ENCODE measurements around the gene CTXN1. TPM values are rescaled to one million over a fixed set of nuclear protein-coding genes. Genes with fewer than 3 reads are reported as not detected.
A peak's percentile ranks its signal among the peaks of the same experiment; 100 is the strongest.

CTXN1 gene
- total and polyA plus RNA-seq, 8 donors = 0.92 to 58.5 (median 2.2) TPM; not detected in 1

DNA sequence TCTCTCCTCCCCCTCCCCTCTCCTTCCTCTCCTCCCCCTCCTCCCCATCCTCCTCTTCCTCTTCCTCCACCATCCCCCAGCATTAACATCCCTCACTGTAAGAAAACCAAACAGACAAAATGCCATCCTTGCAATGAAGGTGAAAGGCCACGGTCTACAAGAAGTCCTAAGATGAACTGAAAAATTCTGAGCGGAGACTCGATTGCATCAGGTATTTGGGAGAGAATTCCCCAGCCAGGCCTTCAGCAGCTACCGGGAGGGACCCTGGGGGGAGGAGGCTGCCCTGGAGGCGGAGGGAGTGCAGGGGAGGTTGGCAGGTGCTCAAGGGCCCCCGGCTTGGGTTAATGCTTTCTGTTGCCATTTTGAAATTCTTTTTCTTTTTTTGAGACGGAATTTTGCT is 27.6 kb upstream of the CTXN1 start:
- Histone ChIP-seq H3K9me3 (no peaks in the 10 kb centered on the region), H3K27ac (no peak overlapping the region), H3K4me1 (no peaks in the 10 kb centered on the region), H3K27me3 (no peaks in the 10 kb centered on the region), H3K4me3 (no peak overlapping the region), H3K36me3 (peaks cover 0 to 12% (median 9%) of the 10 kb centered on the region in 4 donors)
- intact Hi-C loops (cut with DNase I; ENCODE audit: low total_unique reads) = no loop called here
- DNase-seq = no peak
- 67 to 80% (median 80%) methylated on average over 7 of the region's 7 CpGs for WGBS, 5 donors
- TF ChIP-seq POLR2A (IDR thresholded peaks at IDR 0.05) (no peak), EP300 (IDR thresholded peaks at IDR 0.05) (no peak), POLR2AphosphoS5 (IDR thresholded peaks at IDR 0.05) (no peak)
- TF ChIP-seq, protein P1, sequence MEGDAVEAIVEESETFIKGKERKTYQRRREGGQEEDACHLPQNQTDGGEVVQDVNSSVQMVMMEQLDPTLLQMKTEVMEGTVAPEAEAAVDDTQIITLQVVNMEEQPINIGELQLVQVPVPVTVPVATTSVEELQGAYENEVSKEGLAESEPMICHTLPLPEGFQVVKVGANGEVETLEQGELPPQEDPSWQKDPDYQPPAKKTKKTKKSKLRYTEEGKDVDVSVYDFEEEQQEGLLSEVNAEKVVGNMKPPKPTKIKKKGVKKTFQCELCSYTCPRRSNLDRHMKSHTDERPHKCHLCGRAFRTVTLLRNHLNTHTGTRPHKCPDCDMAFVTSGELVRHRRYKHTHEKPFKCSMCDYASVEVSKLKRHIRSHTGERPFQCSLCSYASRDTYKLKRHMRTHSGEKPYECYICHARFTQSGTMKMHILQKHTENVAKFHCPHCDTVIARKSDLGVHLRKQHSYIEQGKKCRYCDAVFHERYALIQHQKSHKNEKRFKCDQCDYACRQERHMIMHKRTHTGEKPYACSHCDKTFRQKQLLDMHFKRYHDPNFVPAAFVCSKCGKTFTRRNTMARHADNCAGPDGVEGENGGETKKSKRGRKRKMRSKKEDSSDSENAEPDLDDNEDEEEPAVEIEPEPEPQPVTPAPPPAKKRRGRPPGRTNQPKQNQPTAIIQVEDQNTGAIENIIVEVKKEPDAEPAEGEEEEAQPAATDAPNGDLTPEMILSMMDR (IDR thresholded peaks at IDR 0.05) = no peak

DNA sequence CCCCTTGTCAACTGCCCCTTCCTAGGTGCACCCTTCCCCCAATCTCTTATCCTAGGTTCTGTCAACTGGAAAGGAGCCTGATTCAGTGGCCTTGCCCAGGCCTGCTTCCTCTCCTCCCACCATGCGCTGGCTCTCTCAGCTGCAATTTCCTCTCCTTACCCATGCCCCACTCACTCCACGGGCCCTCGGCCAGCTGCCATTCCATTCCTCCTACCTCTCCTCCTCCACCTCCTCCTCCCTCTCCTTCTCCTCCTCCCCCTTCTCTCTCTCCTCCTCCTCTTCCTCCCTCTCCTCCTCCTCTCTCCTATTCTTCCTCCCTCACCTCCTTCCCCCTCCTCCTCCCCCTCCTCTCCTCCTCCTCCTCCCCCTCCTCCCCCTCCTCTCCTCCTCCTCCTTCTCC is 27.1 kb upstream of the CTXN1 start:
- Histone ChIP-seq H3K36me3 (peaks cover 0 to 8% (median 5%) of the 10 kb centered on the region in 4 donors), H3K27ac (no peak overlapping the region), H3K9me3 (no peaks in the 10 kb centered on the region), H3K27me3 (no peaks in the 10 kb centered on the region), H3K4me3 (no peak overlapping the region), H3K4me1 (no peaks in the 10 kb centered on the region)
- WGBS, 5 donors = 29 to 45% (median 35%) methylated on average over 3 of the region's 3 CpGs
- no peak for TF ChIP-seq EP300 (IDR thresholded peaks at IDR 0.05)
- TF ChIP-seq POLR2AphosphoS5 (IDR thresholded peaks at IDR 0.05) = no peak
- TF ChIP-seq, protein P1 (IDR thresholded peaks at IDR 0.05) = no peak
- intact Hi-C loops (cut with DNase I; ENCODE audit: low total_unique reads) = no loop called here
- no peak for DNase-seq

DNA sequence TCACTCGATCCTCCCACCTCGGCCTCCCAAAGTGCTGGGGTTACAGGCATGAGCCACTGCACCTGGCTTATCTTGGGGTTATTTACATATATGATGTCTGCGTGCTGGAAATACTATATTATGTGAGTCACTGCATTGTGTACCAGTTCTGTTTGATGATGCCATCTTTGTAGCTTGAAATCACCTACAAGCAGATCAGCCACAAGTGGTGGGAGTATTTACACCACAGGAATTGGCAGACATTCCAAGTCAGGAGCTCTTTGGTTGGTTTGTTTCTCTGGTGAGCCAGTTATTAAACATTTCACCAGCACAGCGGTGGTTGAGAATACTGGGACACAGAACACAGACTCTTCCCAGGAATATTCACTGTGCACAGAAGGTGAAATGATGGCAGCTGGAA is 22.0 kb upstream of the CTXN1 start:
- Histone ChIP-seq H3K4me1 (peaks cover under 1 to 13% (median 3%) of the 10 kb centered on the region in 4 donors), H3K27ac (no peak overlapping the region), H3K27me3 (no peaks in the 10 kb centered on the region), H3K9me3 (no peaks in the 10 kb centered on the region), H3K4me3 (no peak overlapping the region), H3K36me3 (no peaks in the 10 kb centered on the region)
- WGBS, 5 donors = 82 to 93% (median 86%) methylated on average over 4 of the region's 4 CpGs
- TF ChIP-seq, protein P1 (IDR thresholded peaks at IDR 0.05) = no peak
- TF ChIP-seq EP300 (IDR thresholded peaks at IDR 0.05) (no peak), POLR2A (IDR thresholded peaks at IDR 0.05) (no peak), POLR2AphosphoS5 (IDR thresholded peaks at IDR 0.05) (no peak)
- no peak for DNase-seq
- intact Hi-C loops (cut with DNase I; ENCODE audit: low total_unique reads) = loop anchor here (5.0 kb wide), 1 partner anchor 49 kb away; no protein-coding TSS in a partner anchor

DNA sequence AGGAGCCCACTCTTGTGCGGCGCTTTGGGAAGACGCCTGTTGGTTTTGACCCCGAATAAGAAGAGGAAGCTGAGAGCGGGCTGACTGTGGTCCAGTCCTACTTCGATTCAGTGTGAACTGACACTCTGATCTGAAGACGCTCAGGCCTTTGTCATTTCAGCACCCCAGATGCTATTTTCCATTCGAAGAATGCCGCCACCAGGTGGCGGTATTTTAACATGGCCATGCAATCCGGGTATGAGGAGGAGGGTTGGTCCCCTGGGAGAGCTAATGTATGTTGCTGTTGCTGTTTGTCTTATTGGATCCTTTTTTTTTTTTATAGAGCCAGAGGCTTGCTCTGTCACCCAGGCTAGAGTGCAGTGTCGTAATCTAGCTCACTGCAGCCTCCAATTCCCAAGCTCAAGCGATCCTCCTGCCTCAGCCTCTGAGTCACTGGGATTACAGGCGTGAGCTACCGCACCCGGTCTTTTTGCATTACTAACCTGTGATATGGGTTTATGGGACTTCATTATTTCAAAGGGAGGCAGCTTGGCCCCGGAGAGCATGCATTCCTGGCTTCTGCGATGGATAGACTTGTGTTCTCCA is 18.3 kb upstream of the CTXN1 start:
- Histone ChIP-seq H3K4me1 (peaks cover 15 to 44% (median 32%) of the 10 kb centered on the region in 4 donors), H3K36me3 (peaks cover 6 to 22% (median 20%) of the 10 kb centered on the region in 4 donors), H3K27me3 (no peaks in the 10 kb centered on the region), H3K4me3 (peak overlapping the region; percentile 70 to 94 (median 81)), H3K27ac (peak overlapping the region; percentile 92 to 100 (median 99)), H3K9me3 (no peaks in the 10 kb centered on the region)
- DNase-seq = peak; percentile 91 to 96
- intact Hi-C loops (cut with DNase I; ENCODE audit: low total_unique reads) = no loop called here
- TF ChIP-seq EP300 (IDR thresholded peaks at IDR 0.05) = no peak
- TF ChIP-seq POLR2AphosphoS5 (IDR thresholded peaks at IDR 0.05) = no peak
- TF ChIP-seq, protein P1 (IDR thresholded peaks at IDR 0.05) = peak in 6 of 7 experiments; percentile 59 to 93 (median 88)
- TF ChIP-seq POLR2A (IDR thresholded peaks at IDR 0.05) = no peak
- 24 to 31% (median 28%) methylated on average over 17 to 18 of the region's 18 CpGs for WGBS, 5 donors

All from stomach (tissue), 9 donors.